ENCODE measurements around the gene MYO7A. TPM values are rescaled to one million over a fixed set of nuclear protein-coding genes. Genes with fewer than 3 reads are reported as not detected.

MYO7A gene
- polyA plus RNA-seq, 1 donor (not counting 4 experiments of a cell fraction or from before 2014, with no cell fraction given) = 0.75 TPM

DNA sequence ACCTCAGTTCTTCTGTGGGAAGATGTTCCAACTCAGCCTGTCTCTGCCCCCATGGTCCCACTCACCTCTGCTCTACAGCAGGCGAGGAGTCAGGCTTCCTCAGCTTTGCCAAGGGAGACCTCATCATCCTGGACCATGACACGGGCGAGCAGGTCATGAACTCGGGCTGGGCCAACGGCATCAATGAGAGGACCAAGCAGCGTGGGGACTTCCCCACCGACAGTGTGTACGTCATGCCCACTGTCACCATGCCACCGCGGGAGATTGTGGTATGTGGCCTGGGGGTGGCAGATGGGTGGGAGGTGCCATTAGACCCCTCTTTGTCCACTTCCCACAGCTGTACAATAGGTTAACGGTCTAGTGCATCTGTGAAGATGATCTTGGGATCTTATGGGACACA, 73.3 kb downstream of the MYO7A start:
- Histone ChIP-seq H3K4me1 (ENCODE audit: control insufficient read depth, extremely low read depth, insufficient read depth, low read length) (no peaks in the 10 kb centered on the region), H3K36me3 (ENCODE audit: control insufficient read depth in 2 of 2, extremely low read depth in 1 of 2, insufficient read depth in 2 of 2, low read length in 2 of 2) (no peaks in the 10 kb centered on the region), H3K4me3 (ENCODE audit: control insufficient read depth in 2 of 3, extremely low read depth in 1 of 3, insufficient read depth in 2 of 3, low read depth in 1 of 3, low read length in 3 of 3) (no peak overlapping the region), H3K79me2 (ENCODE audit: control insufficient read depth, insufficient read depth, low read length) (no peaks in the 10 kb centered on the region), H2AFZ (ENCODE audit: control insufficient read depth, low read length) (no peak overlapping the region), H3K9me1 (ENCODE audit: control insufficient read depth, extremely low read depth, insufficient read depth, low read length) (no peaks in the 10 kb centered on the region), H3K9ac (ENCODE audit: control insufficient read depth, extremely low read depth, insufficient read depth, low read length) (no peak overlapping the region), H3K9me3 (ENCODE audit: control insufficient read depth, low read depth, low read length) (no peaks in the 10 kb centered on the region), H3K27ac (ENCODE audit: control insufficient read depth, insufficient read depth, low read length) (no peak overlapping the region), H3K4me2 (ENCODE audit: control insufficient read depth, extremely low read depth, insufficient read depth, low read depth, low read length) (no peak overlapping the region), H3K27me3 (ENCODE audit: control insufficient read depth, extremely low read depth, insufficient read depth, low read length) (no peaks in the 10 kb centered on the region), H4K20me1 (ENCODE audit: control insufficient read depth, extremely low read depth, insufficient read depth, low read length) (no peaks in the 10 kb centered on the region)
- no peak for TF ChIP-seq EZH2 (IDR thresholded peaks at IDR 0.05; ENCODE audit: low read length)
- TF ChIP-seq, protein P1, sequence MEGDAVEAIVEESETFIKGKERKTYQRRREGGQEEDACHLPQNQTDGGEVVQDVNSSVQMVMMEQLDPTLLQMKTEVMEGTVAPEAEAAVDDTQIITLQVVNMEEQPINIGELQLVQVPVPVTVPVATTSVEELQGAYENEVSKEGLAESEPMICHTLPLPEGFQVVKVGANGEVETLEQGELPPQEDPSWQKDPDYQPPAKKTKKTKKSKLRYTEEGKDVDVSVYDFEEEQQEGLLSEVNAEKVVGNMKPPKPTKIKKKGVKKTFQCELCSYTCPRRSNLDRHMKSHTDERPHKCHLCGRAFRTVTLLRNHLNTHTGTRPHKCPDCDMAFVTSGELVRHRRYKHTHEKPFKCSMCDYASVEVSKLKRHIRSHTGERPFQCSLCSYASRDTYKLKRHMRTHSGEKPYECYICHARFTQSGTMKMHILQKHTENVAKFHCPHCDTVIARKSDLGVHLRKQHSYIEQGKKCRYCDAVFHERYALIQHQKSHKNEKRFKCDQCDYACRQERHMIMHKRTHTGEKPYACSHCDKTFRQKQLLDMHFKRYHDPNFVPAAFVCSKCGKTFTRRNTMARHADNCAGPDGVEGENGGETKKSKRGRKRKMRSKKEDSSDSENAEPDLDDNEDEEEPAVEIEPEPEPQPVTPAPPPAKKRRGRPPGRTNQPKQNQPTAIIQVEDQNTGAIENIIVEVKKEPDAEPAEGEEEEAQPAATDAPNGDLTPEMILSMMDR (optimal IDR thresholded peaks at IDR 0.05 in 1 of 3, IDR thresholded peaks at IDR 0.05 in 1 of 3, conservative IDR thresholded peaks at IDR 0.05 in 1 of 3; ENCODE audit: extremely low read depth in 1 of 3, insufficient read depth in 2 of 3, low read length in 3 of 3) = no peak
- no peak for DNase-seq (ENCODE audit: low read depth, low spot score)
- dilution Hi-C loops (cut with MboI; ENCODE audit: extremely low pct_ligation_motif_present, low sequenced_read_pairs) = no loop called here
- FAIRE-seq = no peak

DNA sequence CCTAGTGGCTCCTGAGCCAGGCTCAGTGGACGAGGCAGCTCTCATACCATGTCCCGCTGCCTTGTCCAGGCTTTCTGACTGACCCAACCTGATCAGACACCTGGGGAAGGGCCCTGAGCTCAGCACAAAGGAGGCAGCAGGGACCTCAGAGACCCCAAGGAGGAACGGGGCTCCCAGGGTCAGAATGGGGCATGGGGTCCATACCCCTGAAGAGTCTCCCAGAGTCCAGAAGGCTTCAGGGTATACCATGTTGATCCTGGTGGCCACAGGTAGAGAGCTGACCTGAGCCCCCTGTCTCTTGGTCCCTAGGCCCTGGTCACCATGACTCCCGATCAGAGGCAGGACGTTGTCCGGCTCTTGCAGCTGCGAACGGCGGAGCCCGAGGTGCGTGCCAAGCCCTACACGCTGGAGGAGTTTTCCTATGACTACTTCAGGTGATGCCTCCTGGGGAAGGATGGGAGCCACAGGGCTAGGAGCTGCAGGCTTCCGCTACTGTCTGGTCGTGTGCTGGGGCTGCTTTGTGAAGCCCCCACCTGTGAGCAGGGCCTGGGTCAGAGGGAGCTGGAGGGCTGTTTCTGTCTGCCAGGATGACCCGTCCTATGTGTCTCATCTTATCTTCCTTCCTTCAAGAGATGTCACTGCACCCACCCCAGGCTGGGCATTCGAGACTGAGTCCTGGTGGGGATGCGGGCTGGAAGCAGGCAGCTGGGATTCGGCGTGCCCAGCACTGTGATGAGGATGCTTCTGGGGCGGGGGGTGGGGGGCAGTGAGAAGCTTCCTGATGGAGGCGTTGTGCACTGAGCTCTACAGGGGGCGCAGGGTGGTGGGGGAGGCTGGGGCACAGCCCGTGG, 74.2 kb downstream of the MYO7A start:
- TF ChIP-seq, protein P1 (optimal IDR thresholded peaks at IDR 0.05 in 1 of 3, IDR thresholded peaks at IDR 0.05 in 1 of 3, conservative IDR thresholded peaks at IDR 0.05 in 1 of 3; ENCODE audit: extremely low read depth in 1 of 3, insufficient read depth in 2 of 3, low read length in 3 of 3) = no peak

More for the DNA sequence above, 74.2 kb downstream of the MYO7A start:
- Histone ChIP-seq H3K9me1 (ENCODE audit: control insufficient read depth, extremely low read depth, insufficient read depth, low read length) (no peaks in the 10 kb centered on the region), H3K79me2 (ENCODE audit: control insufficient read depth, insufficient read depth, low read length) (no peaks in the 10 kb centered on the region), H3K4me3 (ENCODE audit: control insufficient read depth in 2 of 3, extremely low read depth in 1 of 3, insufficient read depth in 2 of 3, low read depth in 1 of 3, low read length in 3 of 3) (no peak overlapping the region), H4K20me1 (ENCODE audit: control insufficient read depth, extremely low read depth, insufficient read depth, low read length) (no peaks in the 10 kb centered on the region), H3K4me1 (ENCODE audit: control insufficient read depth, extremely low read depth, insufficient read depth, low read length) (no peaks in the 10 kb centered on the region), H3K9me3 (ENCODE audit: control insufficient read depth, low read depth, low read length) (no peaks in the 10 kb centered on the region), H3K4me2 (ENCODE audit: control insufficient read depth, extremely low read depth, insufficient read depth, low read depth, low read length) (no peak overlapping the region), H3K27me3 (ENCODE audit: control insufficient read depth, extremely low read depth, insufficient read depth, low read length) (no peaks in the 10 kb centered on the region), H3K36me3 (ENCODE audit: control insufficient read depth in 2 of 2, extremely low read depth in 1 of 2, insufficient read depth in 2 of 2, low read length in 2 of 2) (no peaks in the 10 kb centered on the region), H3K27ac (ENCODE audit: control insufficient read depth, insufficient read depth, low read length) (no peak overlapping the region), H3K9ac (ENCODE audit: control insufficient read depth, extremely low read depth, insufficient read depth, low read length) (no peak overlapping the region), H2AFZ (ENCODE audit: control insufficient read depth, low read length) (no peak overlapping the region)
- dilution Hi-C loops (cut with MboI; ENCODE audit: extremely low pct_ligation_motif_present, low sequenced_read_pairs) = no loop called here
- DNase-seq (ENCODE audit: low read depth, low spot score) (no peak), FAIRE-seq (no peak)

Data from keratinocyte (primary cell).